WTC11 (cell line): ENCODE measurements around the gene AGBL4. TPM values are rescaled to one million over a fixed set of nuclear protein-coding genes. Genes with fewer than 3 reads are reported as not detected.

Experiments
- ATAC-seq: fragments of 200-7000 bp; cut with Tn5 transposase; 2 replicates; pipeline ENCODE4 v1.10.0; 2021; ENCODE audit warnings: mild to moderate bottlenecking, moderate library complexity
- CTCF ChIA-PET: fragments of 300-600 bp; sonication (Branson Sonifier 250); formaldehyde crosslinking; loops from one replicate; lab custom pipeline; 2021; ENCODE audit warnings: antibody characterized with exemption; lab: Charles Lee
- POLR2A ChIA-PET: fragments of 350-600 bp; sonication (Branson Sonifier 250); formaldehyde crosslinking; loops from one replicate; lab custom pipeline; 2021; ENCODE audit warnings: antibody characterized with exemption; lab: Charles Lee
- DNase-seq: peaks from one replicate; pipeline ENCODE4 v3.0.0; 2021; ENCODE audit warnings: low spot score
- H3K27ac Mint-ChIP-seq: 2 replicates; pipeline ENCODE4 v1.8.0; 2021; ENCODE audit warnings: mixed read lengths
- H3K27me3 Mint-ChIP-seq: 2 replicates; pipeline ENCODE4 v1.8.0; 2021; ENCODE audit warnings: low read depth, mild to moderate bottlenecking, moderate library complexity, mixed read lengths
- H3K36me3 Mint-ChIP-seq: 2 replicates; pipeline ENCODE4 v1.8.0; 2021; ENCODE audit warnings: mixed read lengths
- H3K4me1 Mint-ChIP-seq: 2 replicates; pipeline ENCODE4 v1.8.0; 2022; ENCODE audit warnings: mixed read lengths
- H3K4me3 Mint-ChIP-seq: 2 replicates; pipeline ENCODE4 v1.8.0; 2021; ENCODE audit warnings: mild to moderate bottlenecking, moderate library complexity, mixed read lengths
- H3K9me3 Mint-ChIP-seq: 2 replicates; pipeline ENCODE4 v1.8.0; 2021; ENCODE audit warnings: mixed read lengths
- ATF6 ChIP-seq: sonication (generic); formaldehyde crosslinking; IDR thresholded peaks from 2 replicates; pipeline ENCODE4 v1.8.1; 2023; ENCODE audit warnings: mild to moderate bottlenecking, missing genetic modification reagents
- E2F1 ChIP-seq: sonication (generic); formaldehyde crosslinking; IDR thresholded peaks from 2 replicates; pipeline ENCODE4 v1.8.0; 2022; ENCODE audit warnings: mild to moderate bottlenecking, missing genetic modification reagents
- E2F5 ChIP-seq: sonication (generic); formaldehyde crosslinking; IDR thresholded peaks from 2 replicates; pipeline ENCODE4 v1.8.1; 2022; ENCODE audit warnings: mild to moderate bottlenecking, moderate library complexity, missing genetic modification reagents
- ESRRA ChIP-seq: sonication (generic); formaldehyde crosslinking; IDR thresholded peaks from 2 replicates; pipeline ENCODE4 v1.8.1; 2022; ENCODE audit warnings: mild to moderate bottlenecking, missing genetic modification reagents, borderline replicate concordance
- FOXK1 ChIP-seq: sonication (generic); formaldehyde crosslinking; IDR thresholded peaks from 2 replicates; pipeline ENCODE4 v1.8.0; 2022; ENCODE audit warnings: mild to moderate bottlenecking, moderate library complexity, missing genetic modification reagents
- GABPB1 ChIP-seq: sonication (generic); formaldehyde crosslinking; IDR thresholded peaks from 2 replicates; pipeline ENCODE4 v1.8.1; 2023; ENCODE audit warnings: mild to moderate bottlenecking, missing genetic modification reagents
- MLX ChIP-seq: sonication (generic); formaldehyde crosslinking; IDR thresholded peaks from 2 replicates; pipeline ENCODE4 v1.8.1; 2023; ENCODE audit warnings: mild to moderate bottlenecking, missing genetic modification reagents, moderate library complexity
- NFE2L1 ChIP-seq: sonication (generic); formaldehyde crosslinking; IDR thresholded peaks from 2 replicates; pipeline ENCODE4 v1.8.1; 2023; ENCODE audit warnings: missing genetic modification reagents
- NR2C2 ChIP-seq: sonication (generic); formaldehyde crosslinking; IDR thresholded peaks from 2 replicates; pipeline ENCODE4 v1.8.0; 2022; ENCODE audit warnings: mild to moderate bottlenecking, missing genetic modification reagents
- SMAD3 ChIP-seq: sonication (generic); formaldehyde crosslinking; IDR thresholded peaks from 2 replicates; pipeline ENCODE4 v1.8.0; 2022; ENCODE audit warnings: missing genetic modification reagents, mild to moderate bottlenecking, borderline replicate concordance
- SMAD4 ChIP-seq: sonication (generic); formaldehyde crosslinking; IDR thresholded peaks from 2 replicates; pipeline ENCODE4 v1.8.0; 2022; ENCODE audit warnings: mild to moderate bottlenecking, missing genetic modification reagents
- STAT6 ChIP-seq: sonication (generic); formaldehyde crosslinking; conservative IDR thresholded peaks from 2 replicates; pipeline ENCODE4 v1.8.1; 2023; ENCODE audit warnings: mild to moderate bottlenecking, low read depth, missing genetic modification reagents, moderate library complexity
- TEAD1 ChIP-seq: sonication (generic); formaldehyde crosslinking; IDR thresholded peaks from 2 replicates; pipeline ENCODE4 v1.8.0; 2022; ENCODE audit warnings: mild to moderate bottlenecking, missing genetic modification reagents
- TP53 ChIP-seq: sonication (generic); formaldehyde crosslinking; IDR thresholded peaks from 2 replicates; pipeline ENCODE4 v1.8.1; 2023; ENCODE audit warnings: mild to moderate bottlenecking, missing genetic modification reagents
- ZNF396 ChIP-seq: fragments of 250-450 bp; sonication (Bioruptor Pico); IDR thresholded peaks from 2 replicates; pipeline ENCODE4 v1.8.0; 2021; ENCODE audit warnings: mild to moderate bottlenecking, moderate library complexity, borderline replicate concordance
- total RNA-seq: library from RNA; stranded (reverse); gene quantifications from 3 replicates; pipeline ENCODE4 v1.2.3, GENCODE V29; 2021
- TF ChIP-seq, protein P1 (sequence below): sonication (generic); formaldehyde crosslinking; IDR thresholded peaks from 2 replicates; pipeline ENCODE4 v1.8.1; 2022; ENCODE audit warnings: mild to moderate bottlenecking, missing genetic modification reagents, moderate library complexity, borderline replicate concordance
- TF ChIP-seq, protein P2 (sequence below): sonication (generic); formaldehyde crosslinking; IDR thresholded peaks from 2 replicates; pipeline ENCODE4 v1.8.1; 2022; ENCODE audit warnings: missing genetic modification reagents, borderline replicate concordance
- TF ChIP-seq, protein P3 (sequence below): fragments of 250-450 bp; sonication (Bioruptor Pico); IDR thresholded peaks from 2 replicates; pipeline ENCODE4 v1.8.0; 2021; ENCODE audit warnings: mild to moderate bottlenecking
- TF ChIP-seq, protein P4 (sequence below): fragments of 250-450 bp; sonication (Bioruptor Pico); IDR thresholded peaks from 2 replicates; pipeline ENCODE4 v1.9.0; 2021; ENCODE audit warnings: mild to moderate bottlenecking
- TF ChIP-seq, protein P5 (sequence below): sonication (generic); formaldehyde crosslinking; IDR thresholded peaks from 2 replicates; pipeline ENCODE4 v1.8.0; 2023; ENCODE audit warnings: missing genetic modification reagents
- TF ChIP-seq, protein P6 (sequence below): fragments of 250-450 bp; sonication (Bioruptor Pico); IDR thresholded peaks from 2 replicates; pipeline ENCODE4 v2.1.2; 2022; ENCODE audit warnings: mild to moderate bottlenecking, moderate library complexity

AGBL4 gene
- total RNA-seq, 1 experiment from 2014 or later: 0.87 TPM

GRCh38 chr1:48530727-48531351 lies 1492.9 kb downstream of the AGBL4 start:
- H3K4me1 Mint-ChIP-seq: peaks cover 38% of the 10 kb centered on the region
- ChIA-PET CTCF (interaction anchor here (0.6 to 2.3 kb wide), 61 partner anchors 9 to 1917 kb away, joined by 3 to 74 read pairs (median 4); partner anchors contain the start of gene SPATA6), POLR2A (interaction anchor here (1.5 kb wide), 1 partner anchor 59 kb away, joined by 5 read pairs; the partner anchor contains the start of gene SPATA6)
- no peaks in the 10 kb centered on the region for H3K9me3 Mint-ChIP-seq
- H3K36me3 Mint-ChIP-seq: no peaks in the 10 kb centered on the region
- no peaks in the 10 kb centered on the region for H3K27me3 Mint-ChIP-seq
- peak; percentile 98 for DNase-seq
- peak; percentile 92 for ATAC-seq
- no peak overlapping the region for H3K4me3 Mint-ChIP-seq
- no peak overlapping the region for H3K27ac Mint-ChIP-seq
- TF ChIP-seq ATF6: no peak
- no peak for TF ChIP-seq E2F5 (CRISPR knock-in tag)
- TF ChIP-seq, protein P1, sequence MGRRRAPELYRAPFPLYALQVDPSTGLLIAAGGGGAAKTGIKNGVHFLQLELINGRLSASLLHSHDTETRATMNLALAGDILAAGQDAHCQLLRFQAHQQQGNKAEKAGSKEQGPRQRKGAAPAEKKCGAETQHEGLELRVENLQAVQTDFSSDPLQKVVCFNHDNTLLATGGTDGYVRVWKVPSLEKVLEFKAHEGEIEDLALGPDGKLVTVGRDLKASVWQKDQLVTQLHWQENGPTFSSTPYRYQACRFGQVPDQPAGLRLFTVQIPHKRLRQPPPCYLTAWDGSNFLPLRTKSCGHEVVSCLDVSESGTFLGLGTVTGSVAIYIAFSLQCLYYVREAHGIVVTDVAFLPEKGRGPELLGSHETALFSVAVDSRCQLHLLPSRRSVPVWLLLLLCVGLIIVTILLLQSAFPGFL (CRISPR knock-in tag): peak; percentile 50; the same call in 1 of the 2 replicates
- TF ChIP-seq MLX (CRISPR knock-in tag): peak; percentile 43; the same call in 1 of the 2 replicates
- TF ChIP-seq SMAD4 (CRISPR knock-in tag): no peak
- TF ChIP-seq GABPB1: 0 out of 2 replicates have a peak, but pooled peaks have one; percentile 24
- TF ChIP-seq, protein P2, sequence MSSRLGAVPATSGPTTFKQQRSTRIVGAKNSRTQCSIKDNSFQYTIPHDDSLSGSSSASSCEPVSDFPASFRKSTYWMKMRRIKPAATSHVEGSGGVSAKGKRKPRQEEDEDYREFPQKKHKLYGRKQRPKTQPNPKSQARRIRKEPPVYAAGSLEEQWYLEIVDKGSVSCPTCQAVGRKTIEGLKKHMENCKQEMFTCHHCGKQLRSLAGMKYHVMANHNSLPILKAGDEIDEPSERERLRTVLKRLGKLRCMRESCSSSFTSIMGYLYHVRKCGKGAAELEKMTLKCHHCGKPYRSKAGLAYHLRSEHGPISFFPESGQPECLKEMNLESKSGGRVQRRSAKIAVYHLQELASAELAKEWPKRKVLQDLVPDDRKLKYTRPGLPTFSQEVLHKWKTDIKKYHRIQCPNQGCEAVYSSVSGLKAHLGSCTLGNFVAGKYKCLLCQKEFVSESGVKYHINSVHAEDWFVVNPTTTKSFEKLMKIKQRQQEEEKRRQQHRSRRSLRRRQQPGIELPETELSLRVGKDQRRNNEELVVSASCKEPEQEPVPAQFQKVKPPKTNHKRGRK: no peak
- TF ChIP-seq E2F1 (CRISPR knock-in tag): 0 out of 2 replicates have a peak, but pooled peaks have one; percentile 32
- TF ChIP-seq TEAD1 (CRISPR knock-in tag): peak; percentile 72; the same call in 1 of the 2 replicates
- TF ChIP-seq, protein P3, sequence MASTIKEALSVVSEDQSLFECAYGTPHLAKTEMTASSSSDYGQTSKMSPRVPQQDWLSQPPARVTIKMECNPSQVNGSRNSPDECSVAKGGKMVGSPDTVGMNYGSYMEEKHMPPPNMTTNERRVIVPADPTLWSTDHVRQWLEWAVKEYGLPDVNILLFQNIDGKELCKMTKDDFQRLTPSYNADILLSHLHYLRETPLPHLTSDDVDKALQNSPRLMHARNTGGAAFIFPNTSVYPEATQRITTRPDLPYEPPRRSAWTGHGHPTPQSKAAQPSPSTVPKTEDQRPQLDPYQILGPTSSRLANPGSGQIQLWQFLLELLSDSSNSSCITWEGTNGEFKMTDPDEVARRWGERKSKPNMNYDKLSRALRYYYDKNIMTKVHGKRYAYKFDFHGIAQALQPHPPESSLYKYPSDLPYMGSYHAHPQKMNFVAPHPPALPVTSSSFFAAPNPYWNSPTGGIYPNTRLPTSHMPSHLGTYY (CRISPR knock-in tag): 0 out of 2 replicates have a peak, but pooled peaks have one; percentile 70
- TF ChIP-seq NFE2L1: peak; percentile 36; the same call in 1 of the 2 replicates
- TF ChIP-seq, protein P4, sequence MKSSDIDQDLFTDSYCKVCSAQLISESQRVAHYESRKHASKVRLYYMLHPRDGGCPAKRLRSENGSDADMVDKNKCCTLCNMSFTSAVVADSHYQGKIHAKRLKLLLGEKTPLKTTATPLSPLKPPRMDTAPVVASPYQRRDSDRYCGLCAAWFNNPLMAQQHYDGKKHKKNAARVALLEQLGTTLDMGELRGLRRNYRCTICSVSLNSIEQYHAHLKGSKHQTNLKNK (CRISPR knock-in tag): no peak
- TF ChIP-seq, protein P5, sequence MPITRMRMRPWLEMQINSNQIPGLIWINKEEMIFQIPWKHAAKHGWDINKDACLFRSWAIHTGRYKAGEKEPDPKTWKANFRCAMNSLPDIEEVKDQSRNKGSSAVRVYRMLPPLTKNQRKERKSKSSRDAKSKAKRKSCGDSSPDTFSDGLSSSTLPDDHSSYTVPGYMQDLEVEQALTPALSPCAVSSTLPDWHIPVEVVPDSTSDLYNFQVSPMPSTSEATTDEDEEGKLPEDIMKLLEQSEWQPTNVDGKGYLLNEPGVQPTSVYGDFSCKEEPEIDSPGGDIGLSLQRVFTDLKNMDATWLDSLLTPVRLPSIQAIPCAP (CRISPR knock-in tag): no peak
- TF ChIP-seq TP53 (CRISPR knock-in tag): peak; percentile 68; the same call in 1 of the 2 replicates
- peak; percentile 84 for TF ChIP-seq SMAD3
- TF ChIP-seq STAT6 (CRISPR knock-in tag): no peak
- TF ChIP-seq, protein P6, sequence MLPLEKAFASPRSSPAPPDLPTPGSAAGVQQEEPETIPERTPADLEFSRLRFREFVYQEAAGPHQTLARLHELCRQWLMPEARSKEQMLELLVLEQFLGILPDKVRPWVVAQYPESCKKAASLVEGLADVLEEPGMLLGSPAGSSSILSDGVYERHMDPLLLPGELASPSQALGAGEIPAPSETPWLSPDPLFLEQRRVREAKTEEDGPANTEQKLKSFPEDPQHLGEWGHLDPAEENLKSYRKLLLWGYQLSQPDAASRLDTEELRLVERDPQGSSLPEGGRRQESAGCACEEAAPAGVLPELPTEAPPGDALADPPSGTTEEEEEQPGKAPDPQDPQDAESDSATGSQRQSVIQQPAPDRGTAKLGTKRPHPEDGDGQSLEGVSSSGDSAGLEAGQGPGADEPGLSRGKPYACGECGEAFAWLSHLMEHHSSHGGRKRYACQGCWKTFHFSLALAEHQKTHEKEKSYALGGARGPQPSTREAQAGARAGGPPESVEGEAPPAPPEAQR: no peak
- peak; percentile 92; the same call in 1 of the 2 replicates for TF ChIP-seq ESRRA (CRISPR knock-in tag)
- TF ChIP-seq ZNF396 (CRISPR knock-in tag): 0 out of 2 replicates have a peak, but pooled peaks have one; percentile 60
- TF ChIP-seq NR2C2 (CRISPR knock-in tag): 0 out of 2 replicates have a peak, but pooled peaks have one; percentile 21
- peak; percentile 53; the same call in 1 of the 2 replicates for TF ChIP-seq FOXK1 (CRISPR knock-in tag)
